Breast epithelium (tissue), 4 donors: ENCODE measurements around the gene ARMC12. TPM values are rescaled to one million over a fixed set of nuclear protein-coding genes. Genes with fewer than 3 reads are reported as not detected.

ENCODE experiments used
- DNase-seq, 2 donors: peaks; one replicate each; pipeline ENCODE4 v3.0.0-alpha.2; 2019; ENCODE audit warnings: low spot score in 2 of 2
- H3K27ac ChIP-seq, 2 donors: fragments of 200-600 bp; sonication (generic) in 1 of 2; one replicate each; pipeline ENCODE4 v1.5.1; 2016 to 2019; ENCODE audit warnings: mild to moderate bottlenecking in 1 of 2
- H3K27me3 ChIP-seq, 2 donors: fragments of 200-600 bp; sonication (generic) in 1 of 2; one replicate each; pipeline versions ENCODE4 v1.5.1 to v1.6.0; 2017 to 2019; ENCODE audit warnings: control low read depth in 1 of 2, mild to moderate bottlenecking in 1 of 2
- H3K36me3 ChIP-seq: fragments of 200-600 bp; one replicate; pipeline ENCODE4 v1.5.1; 2019
- H3K4me1 ChIP-seq, 2 donors: fragments of 200-600 bp; sonication (generic); one replicate each; pipeline ENCODE4 v1.5.1; 2016 to 2019; ENCODE audit warnings: control low read depth in 1 of 2
- H3K4me3 ChIP-seq, 3 donors: fragments of 200-600 bp; sonication (generic); 1 replicate in 2 of 3; 2 replicates in 1 of 3; pipeline ENCODE4 v1.5.1; 2016 to 2019; ENCODE audit warnings: mild to moderate bottlenecking in 3 of 3, moderate library complexity in 2 of 3
- H3K9me3 ChIP-seq, 2 donors: fragments of 200-600 bp; sonication (generic) in 1 of 2; one replicate each; pipeline ENCODE4 v1.5.1; 2016 to 2019; ENCODE audit warnings: control low read depth in 1 of 2
- POLR2A ChIP-seq: fragments of 450-650 bp; IDR thresholded peaks from one replicate; pipeline ENCODE4 v1.6.1; 2016; ENCODE audit warnings: antibody characterized with exemption, mild to moderate bottlenecking, moderate library complexity
- POLR2AphosphoS5 ChIP-seq, 3 donors: sonication (generic); formaldehyde crosslinking; IDR thresholded peaks; one replicate each; pipeline ENCODE4 v1.6.1; 2017; ENCODE audit warnings: antibody characterized with exemption in 3 of 3
- intact Hi-C: fragments of 100-400 bp; cut with DNase I; formaldehyde crosslinking; loops from one replicate; pipeline ENCODE4 v1.15.1; 2023; ENCODE audit warnings: low total_unique reads
- total RNA-seq, 3 donors: library from RNA; depleted of rRNA; stranded (reverse); fragments of >200 nt; gene quantifications; one replicate each; pipeline ENCODE4 v1.1.0, GENCODE V29; 2016
- TF ChIP-seq, protein P1 (sequence below), 3 donors: fragments of 450-650 bp; IDR thresholded peaks; one replicate each; pipeline ENCODE4 v1.5.1; 2016 to 2017; ENCODE audit warnings: antibody characterized with exemption in 3 of 3, mild to moderate bottlenecking in 3 of 3, moderate library complexity in 3 of 3

ARMC12 gene
- total RNA-seq, 3 donors from 2014 or later = 0.29 to 1.4 (median 0.33) TPM

DNA sequence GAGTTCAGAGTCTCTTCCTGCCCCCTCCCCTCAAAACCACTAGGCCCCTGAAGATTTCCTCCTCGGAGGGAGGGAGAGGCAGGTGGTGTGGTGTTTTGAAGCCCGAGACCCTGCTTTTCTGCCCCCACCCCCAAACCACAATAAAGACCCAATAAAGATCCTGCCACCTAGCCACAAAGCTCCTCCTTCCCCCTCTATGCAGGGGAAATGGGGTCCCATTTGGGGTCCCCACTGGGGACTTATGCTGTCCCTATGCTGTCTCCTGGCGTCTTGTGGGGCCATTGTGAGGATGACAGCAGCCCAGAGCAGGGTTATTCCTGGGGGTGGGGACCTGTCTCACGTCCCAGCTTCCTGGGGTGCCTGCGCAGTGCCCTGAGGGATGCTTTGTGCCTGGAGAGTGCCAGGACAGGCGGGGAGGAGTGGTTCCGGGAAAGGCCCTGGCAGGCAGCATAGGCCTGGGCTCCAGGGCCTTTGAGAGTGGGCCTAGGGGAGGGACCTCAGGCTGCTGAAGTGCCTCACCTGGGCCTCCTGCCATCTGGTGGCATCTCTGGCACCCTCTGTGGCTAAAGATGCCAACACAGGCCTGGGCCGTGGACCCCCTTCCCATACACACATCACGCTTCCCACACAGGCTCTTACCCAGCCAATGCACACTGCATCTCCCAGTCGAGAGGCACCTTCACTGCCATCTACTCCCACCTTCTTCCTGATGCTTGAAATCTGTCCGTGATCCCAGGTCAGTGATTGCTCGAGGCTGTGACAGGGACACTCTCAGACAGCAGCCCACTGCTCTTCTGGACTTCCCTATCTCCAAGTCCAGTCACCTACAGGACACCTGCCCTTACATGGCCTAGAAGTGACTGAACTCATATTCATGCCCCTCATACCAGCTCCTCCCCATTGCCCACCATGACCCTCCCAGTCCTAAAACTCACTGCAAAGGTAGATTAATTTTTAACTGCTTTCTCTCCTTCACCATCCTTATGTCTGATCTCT is 7.9 kb upstream of the ARMC12 start:
- DNase-seq = peak; percentile 91 to 94
- Histone ChIP-seq H3K27ac (peak overlapping the region; percentile 99 to 100), H3K4me3 (peak overlapping the region; percentile 44 to 77 (median 57)), H3K36me3 (no peaks in the 10 kb centered on the region), H3K9me3 (no peaks in the 10 kb centered on the region), H3K27me3 (no peaks in the 10 kb centered on the region), H3K4me1 (peaks cover 55 to 62% of the 10 kb centered on the region in 2 donors)
- TF ChIP-seq POLR2AphosphoS5 (IDR thresholded peaks at IDR 0.05) (peak; percentile 59 to 84 (median 78)), POLR2A (peak; percentile 7)
- TF ChIP-seq, protein P1, sequence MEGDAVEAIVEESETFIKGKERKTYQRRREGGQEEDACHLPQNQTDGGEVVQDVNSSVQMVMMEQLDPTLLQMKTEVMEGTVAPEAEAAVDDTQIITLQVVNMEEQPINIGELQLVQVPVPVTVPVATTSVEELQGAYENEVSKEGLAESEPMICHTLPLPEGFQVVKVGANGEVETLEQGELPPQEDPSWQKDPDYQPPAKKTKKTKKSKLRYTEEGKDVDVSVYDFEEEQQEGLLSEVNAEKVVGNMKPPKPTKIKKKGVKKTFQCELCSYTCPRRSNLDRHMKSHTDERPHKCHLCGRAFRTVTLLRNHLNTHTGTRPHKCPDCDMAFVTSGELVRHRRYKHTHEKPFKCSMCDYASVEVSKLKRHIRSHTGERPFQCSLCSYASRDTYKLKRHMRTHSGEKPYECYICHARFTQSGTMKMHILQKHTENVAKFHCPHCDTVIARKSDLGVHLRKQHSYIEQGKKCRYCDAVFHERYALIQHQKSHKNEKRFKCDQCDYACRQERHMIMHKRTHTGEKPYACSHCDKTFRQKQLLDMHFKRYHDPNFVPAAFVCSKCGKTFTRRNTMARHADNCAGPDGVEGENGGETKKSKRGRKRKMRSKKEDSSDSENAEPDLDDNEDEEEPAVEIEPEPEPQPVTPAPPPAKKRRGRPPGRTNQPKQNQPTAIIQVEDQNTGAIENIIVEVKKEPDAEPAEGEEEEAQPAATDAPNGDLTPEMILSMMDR (IDR thresholded peaks at IDR 0.05) = peak in 2 of 3 donors; percentile 8 to 24
- intact Hi-C loops = no loop called here

DNA sequence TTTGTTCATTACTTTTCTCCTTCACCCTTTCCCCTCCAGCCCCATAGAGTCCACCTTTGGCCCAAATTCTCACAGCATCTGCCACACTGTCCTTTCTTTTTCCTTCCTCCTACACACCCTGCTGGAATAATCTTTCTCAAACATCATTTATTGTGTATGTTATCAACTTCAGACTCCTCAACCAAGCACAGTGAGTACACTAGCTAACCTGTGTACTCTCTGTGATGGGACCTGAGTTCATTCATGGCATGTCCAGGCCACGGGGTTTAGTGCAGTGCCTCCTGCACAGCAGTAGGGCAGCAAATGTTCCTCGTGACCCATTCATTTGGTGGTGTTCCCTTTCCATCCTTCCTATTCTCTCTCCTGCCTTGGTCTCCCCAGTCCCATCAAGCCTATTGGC is 7.1 kb upstream of the ARMC12 start:
- intact Hi-C loops = loop anchor here (2.0 kb wide), 1 partner anchor 43 kb away; no protein-coding TSS in a partner anchor
- no peak for TF ChIP-seq POLR2A
- TF ChIP-seq, protein P1 (IDR thresholded peaks at IDR 0.05) = no peak
- no peak for TF ChIP-seq POLR2AphosphoS5 (IDR thresholded peaks at IDR 0.05)
- Histone ChIP-seq H3K4me1 (peaks cover 56 to 62% of the 10 kb centered on the region in 2 donors), H3K9me3 (no peaks in the 10 kb centered on the region), H3K27me3 (no peaks in the 10 kb centered on the region), H3K4me3 (no peak overlapping the region), H3K27ac (peak overlapping the region; percentile 99 to 100), H3K36me3 (no peaks in the 10 kb centered on the region)
- peak in 1 of 2 donors; percentile 10 for DNase-seq

DNA sequence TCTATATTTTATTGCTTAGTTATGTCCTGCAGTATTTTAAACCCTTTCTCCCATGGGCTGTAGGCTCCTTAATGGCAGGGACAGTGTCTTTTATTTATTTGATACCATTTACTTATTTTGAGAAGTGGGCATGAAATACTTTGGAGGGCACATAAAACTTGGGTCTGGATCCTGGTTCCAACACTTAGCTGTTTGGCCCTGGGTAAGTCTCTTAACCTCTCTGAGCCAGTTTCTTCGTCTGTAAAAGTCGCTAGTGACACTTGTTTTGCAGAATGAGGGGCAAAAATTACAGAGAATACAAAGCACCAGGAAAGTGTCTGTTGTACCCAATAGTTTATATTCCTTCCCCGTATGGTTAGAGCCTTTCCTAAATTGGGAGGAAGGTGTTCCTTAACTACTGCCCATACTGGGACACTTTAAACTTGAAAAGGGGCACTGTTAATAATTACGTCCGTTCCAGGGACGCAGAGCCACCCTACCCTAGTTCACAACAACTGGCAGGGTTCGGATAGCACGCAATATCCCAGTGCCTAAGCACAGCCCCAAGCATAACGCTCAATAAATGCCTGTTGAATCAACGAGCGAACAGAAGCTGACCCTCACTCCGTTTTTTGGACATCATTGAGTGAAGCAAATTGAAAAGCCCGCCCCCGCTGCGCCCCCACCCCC is 6.0 kb upstream of the ARMC12 start:
- DNase-seq = no peak
- intact Hi-C loops = loop anchor here (2.0 kb wide), 1 partner anchor 44 kb away; no protein-coding TSS in a partner anchor
- Histone ChIP-seq H3K27ac (peak overlapping the region; percentile 98 to 99), H3K27me3 (no peaks in the 10 kb centered on the region), H3K36me3 (no peaks in the 10 kb centered on the region), H3K4me1 (peaks cover 53 to 57% of the 10 kb centered on the region in 2 donors), H3K4me3 (peak overlapping the region; percentile 56 to 79 (median 64)), H3K9me3 (no peaks in the 10 kb centered on the region)
- TF ChIP-seq POLR2AphosphoS5 (IDR thresholded peaks at IDR 0.05) (no peak), POLR2A (no peak)
- TF ChIP-seq, protein P1 (IDR thresholded peaks at IDR 0.05) = no peak

DNA sequence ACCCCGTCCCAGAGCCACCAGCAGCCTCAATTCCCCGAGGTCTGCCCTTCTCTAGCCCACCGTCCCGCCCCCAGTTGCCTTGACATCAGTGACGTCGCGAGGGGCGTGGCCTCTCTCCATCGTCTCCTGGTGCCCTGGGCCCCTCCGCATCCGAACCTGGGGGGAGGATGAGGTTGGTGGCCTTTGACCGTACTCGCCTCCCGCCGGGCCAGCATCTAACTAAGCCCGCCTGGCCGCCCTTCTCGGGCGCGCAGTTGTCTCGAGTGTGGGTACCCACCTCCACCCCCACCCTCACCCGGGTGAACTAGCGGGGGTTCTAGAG is 5.5 kb upstream of the ARMC12 start:
- Histone ChIP-seq H3K27ac (peak overlapping the region; percentile 98 to 99), H3K9me3 (no peaks in the 10 kb centered on the region), H3K4me1 (peaks cover 48 to 57% of the 10 kb centered on the region in 2 donors), H3K36me3 (no peaks in the 10 kb centered on the region), H3K27me3 (no peaks in the 10 kb centered on the region), H3K4me3 (peak overlapping the region; percentile 56 to 79 (median 64))
- intact Hi-C loops = loop anchor here (2.0 kb wide), 1 partner anchor 45 kb away; no protein-coding TSS in a partner anchor
- TF ChIP-seq POLR2AphosphoS5 (IDR thresholded peaks at IDR 0.05) = peak in 2 of 3 donors; percentile 54 to 67
- peak; percentile 36 for TF ChIP-seq POLR2A
- TF ChIP-seq, protein P1 (IDR thresholded peaks at IDR 0.05) = no peak
- DNase-seq = peak; percentile 90 to 95
